Neural cell (in vitro differentiated cells): Measurements from ENCODE around the gene COL2A1.

Source experiments
- EP300 ChIP-seq: fragments of 450-650 bp; conservative IDR thresholded peaks from 2 replicates; pipeline ENCODE4 v1.6.1; 2014; ENCODE audit warnings: antibody characterized with exemption, mild to moderate bottlenecking, moderate library complexity; ENCODE audit not compliant: poor library complexity, severe bottlenecking
- EZH2 ChIP-seq: fragments of 200-600, 300-800 bp; shearing (Covaris generic), sonication (generic); IDR thresholded peaks from 2 replicates; pipeline ENCODE4 v1.6.1; 2014; ENCODE audit warnings: antibody characterized with exemption, low read length, borderline replicate concordance, mild to moderate bottlenecking; ENCODE audit not compliant: insufficient read depth, poor library complexity, severe bottlenecking
- POLR2AphosphoS5 ChIP-seq: IDR thresholded peaks from 2 replicates; pipeline ENCODE4 v1.6.1; 2012
- RAD21 ChIP-seq: fragments of 450-650 bp; conservative IDR thresholded peaks from 2 replicates; pipeline ENCODE4 v1.6.1; 2014; ENCODE audit warnings: antibody characterized with exemption, mild to moderate bottlenecking, moderate library complexity
- SMC3 ChIP-seq: fragments of 450-650 bp; conservative IDR thresholded peaks from 2 replicates; pipeline ENCODE4 v1.6.1; 2014; ENCODE audit warnings: antibody characterized with exemption, mild to moderate bottlenecking, moderate library complexity; ENCODE audit not compliant: poor library complexity
- TAF1 ChIP-seq: IDR thresholded peaks from 2 replicates; pipeline ENCODE4 v1.6.1; 2012; ENCODE audit warnings: low read depth
- TF ChIP-seq, protein P1 (sequence below): fragments of 450-650 bp; IDR thresholded peaks from 2 replicates; pipeline ENCODE4 v1.5.1; 2014; ENCODE audit warnings: antibody characterized with exemption, mild to moderate bottlenecking, moderate library complexity; ENCODE audit not compliant: poor library complexity, severe bottlenecking
- TF ChIP-seq, protein P2 (sequence below): IDR thresholded peaks from 2 replicates; pipeline ENCODE4 v1.6.1; 2012; ENCODE audit warnings: borderline replicate concordance

DNA sequence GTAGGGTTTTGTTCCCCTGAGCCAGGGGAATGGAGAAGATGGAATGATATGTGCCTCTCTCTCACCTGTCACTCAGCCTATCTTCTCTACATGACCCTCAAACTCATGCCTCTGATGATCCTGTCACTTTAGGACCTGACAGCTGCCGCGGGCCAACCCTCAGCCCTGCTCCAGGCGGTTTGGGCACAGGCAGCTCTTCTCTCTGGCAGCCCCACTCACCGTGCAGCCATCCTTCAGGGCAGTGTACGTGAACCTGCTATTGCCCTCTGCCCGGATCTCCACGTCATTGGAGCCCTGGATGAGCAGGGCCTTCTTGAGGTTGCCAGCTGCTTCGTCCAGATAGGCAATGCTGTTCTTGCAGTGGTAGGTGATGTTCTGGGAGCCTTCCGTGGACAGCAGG lies 30.4 kb downstream of the COL2A1 start:
- TF ChIP-seq, protein P1, sequence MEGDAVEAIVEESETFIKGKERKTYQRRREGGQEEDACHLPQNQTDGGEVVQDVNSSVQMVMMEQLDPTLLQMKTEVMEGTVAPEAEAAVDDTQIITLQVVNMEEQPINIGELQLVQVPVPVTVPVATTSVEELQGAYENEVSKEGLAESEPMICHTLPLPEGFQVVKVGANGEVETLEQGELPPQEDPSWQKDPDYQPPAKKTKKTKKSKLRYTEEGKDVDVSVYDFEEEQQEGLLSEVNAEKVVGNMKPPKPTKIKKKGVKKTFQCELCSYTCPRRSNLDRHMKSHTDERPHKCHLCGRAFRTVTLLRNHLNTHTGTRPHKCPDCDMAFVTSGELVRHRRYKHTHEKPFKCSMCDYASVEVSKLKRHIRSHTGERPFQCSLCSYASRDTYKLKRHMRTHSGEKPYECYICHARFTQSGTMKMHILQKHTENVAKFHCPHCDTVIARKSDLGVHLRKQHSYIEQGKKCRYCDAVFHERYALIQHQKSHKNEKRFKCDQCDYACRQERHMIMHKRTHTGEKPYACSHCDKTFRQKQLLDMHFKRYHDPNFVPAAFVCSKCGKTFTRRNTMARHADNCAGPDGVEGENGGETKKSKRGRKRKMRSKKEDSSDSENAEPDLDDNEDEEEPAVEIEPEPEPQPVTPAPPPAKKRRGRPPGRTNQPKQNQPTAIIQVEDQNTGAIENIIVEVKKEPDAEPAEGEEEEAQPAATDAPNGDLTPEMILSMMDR = no peak
- TF ChIP-seq EP300 (no peak), EZH2 (no peak), TAF1 (no peak), SMC3 (no peak), RAD21 (no peak), POLR2AphosphoS5 (no peak)
- TF ChIP-seq, protein P2, sequence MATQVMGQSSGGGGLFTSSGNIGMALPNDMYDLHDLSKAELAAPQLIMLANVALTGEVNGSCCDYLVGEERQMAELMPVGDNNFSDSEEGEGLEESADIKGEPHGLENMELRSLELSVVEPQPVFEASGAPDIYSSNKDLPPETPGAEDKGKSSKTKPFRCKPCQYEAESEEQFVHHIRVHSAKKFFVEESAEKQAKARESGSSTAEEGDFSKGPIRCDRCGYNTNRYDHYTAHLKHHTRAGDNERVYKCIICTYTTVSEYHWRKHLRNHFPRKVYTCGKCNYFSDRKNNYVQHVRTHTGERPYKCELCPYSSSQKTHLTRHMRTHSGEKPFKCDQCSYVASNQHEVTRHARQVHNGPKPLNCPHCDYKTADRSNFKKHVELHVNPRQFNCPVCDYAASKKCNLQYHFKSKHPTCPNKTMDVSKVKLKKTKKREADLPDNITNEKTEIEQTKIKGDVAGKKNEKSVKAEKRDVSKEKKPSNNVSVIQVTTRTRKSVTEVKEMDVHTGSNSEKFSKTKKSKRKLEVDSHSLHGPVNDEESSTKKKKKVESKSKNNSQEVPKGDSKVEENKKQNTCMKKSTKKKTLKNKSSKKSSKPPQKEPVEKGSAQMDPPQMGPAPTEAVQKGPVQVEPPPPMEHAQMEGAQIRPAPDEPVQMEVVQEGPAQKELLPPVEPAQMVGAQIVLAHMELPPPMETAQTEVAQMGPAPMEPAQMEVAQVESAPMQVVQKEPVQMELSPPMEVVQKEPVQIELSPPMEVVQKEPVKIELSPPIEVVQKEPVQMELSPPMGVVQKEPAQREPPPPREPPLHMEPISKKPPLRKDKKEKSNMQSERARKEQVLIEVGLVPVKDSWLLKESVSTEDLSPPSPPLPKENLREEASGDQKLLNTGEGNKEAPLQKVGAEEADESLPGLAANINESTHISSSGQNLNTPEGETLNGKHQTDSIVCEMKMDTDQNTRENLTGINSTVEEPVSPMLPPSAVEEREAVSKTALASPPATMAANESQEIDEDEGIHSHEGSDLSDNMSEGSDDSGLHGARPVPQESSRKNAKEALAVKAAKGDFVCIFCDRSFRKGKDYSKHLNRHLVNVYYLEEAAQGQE = no peak
